CD4-positive, alpha-beta T cell treated with Interleukin-17A for 1 hour (primary cell): ENCODE measurements around the gene LY6G6D.

Experiments used
- DNase-seq: peaks from one replicate; pipeline ENCODE4 v3.0.0-alpha.2; 2020

The LY6G6D gene

DNA sequence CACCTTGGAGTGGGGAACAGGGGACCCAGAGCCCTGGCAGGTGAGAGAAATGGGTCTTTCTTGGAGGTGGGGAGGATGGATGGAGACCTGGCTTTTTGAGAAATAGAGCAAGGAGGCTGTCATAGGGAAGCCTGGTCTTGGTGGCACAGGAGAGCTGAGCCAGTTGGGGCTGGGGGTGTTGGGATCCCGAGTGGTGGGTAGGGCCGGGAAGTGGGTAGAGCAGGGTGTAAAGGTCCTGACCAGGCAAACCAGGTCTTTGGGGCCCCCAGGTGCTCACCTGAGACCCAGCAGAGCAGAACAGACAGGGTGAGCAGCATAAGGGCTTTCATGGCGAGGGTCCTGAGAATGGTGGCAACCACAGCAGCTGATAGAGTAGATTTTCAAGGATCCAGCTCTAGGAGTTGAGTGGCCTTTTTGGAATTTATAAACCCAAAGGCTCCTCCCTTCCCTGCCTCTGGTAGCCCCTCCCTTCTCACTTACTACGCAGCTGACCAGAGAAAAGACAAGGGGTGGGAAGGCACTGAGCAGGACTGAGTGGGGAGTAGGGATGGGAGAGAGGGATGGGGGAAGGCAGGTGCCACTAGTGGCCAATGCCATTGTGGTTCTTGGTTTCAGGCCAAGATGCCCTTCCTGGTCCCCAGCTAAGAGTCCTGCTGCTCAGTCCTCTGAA is 6.3 kb downstream of the LY6G6D start, which contains the start of gene LY6G6C:
LY6G6C (minus strand) TSS at position 396 of the 670 bp plus-strand sequence; CDS start at position 329, 67 bp downstream.
- DNase-seq: no peak

- no peak for DNase-seq
These were observed 7.0 kb downstream of the LY6G6D start for GRCh38 chr6:31722173-31722572.

GRCh38 chr6:31723245-31723979 is 8.3 kb downstream of the LY6G6D start, which contains the start of gene MPIG6B:
TSS of gene MPIG6B (plus strand) at chr6:31723373. CDS start at chr6:31723384, 11 bp downstream.
- DNase-seq: no peak

DNA sequence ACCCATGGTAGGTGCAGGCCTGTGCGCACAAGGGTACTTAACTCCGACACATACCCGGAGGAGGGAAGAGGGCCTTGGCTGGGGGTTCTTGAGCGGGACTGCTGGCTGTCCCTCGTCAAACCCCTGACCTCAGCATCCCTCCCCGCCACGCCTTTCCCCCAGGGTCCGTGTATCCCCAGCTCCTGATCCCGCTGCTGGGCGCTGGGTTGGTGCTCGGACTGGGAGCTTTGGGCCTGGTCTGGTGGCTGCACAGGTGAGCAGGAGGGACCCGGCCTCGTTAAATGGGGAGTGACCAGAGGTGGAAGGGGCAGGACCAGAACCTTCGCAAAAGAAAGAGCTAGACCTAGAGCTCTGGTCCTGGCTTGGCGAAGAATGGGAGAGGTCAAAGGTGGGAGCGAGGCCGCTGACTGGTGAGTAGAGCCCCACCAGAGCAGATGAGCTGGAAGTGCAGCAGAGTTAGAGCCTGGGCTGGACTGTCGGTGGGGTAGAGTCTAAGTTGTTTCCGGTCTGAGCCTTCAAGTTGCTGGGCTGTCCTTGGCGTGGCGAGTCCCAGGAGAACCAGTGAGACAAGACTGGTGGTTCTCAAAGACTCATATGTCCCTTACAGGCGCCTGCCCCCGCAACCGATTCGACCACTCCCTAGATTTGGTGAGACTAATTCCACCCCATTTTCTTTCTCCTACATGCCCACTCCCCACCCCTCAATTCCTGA is 9.0 kb downstream of the LY6G6D start:
- DNase-seq: no peak

DNA sequence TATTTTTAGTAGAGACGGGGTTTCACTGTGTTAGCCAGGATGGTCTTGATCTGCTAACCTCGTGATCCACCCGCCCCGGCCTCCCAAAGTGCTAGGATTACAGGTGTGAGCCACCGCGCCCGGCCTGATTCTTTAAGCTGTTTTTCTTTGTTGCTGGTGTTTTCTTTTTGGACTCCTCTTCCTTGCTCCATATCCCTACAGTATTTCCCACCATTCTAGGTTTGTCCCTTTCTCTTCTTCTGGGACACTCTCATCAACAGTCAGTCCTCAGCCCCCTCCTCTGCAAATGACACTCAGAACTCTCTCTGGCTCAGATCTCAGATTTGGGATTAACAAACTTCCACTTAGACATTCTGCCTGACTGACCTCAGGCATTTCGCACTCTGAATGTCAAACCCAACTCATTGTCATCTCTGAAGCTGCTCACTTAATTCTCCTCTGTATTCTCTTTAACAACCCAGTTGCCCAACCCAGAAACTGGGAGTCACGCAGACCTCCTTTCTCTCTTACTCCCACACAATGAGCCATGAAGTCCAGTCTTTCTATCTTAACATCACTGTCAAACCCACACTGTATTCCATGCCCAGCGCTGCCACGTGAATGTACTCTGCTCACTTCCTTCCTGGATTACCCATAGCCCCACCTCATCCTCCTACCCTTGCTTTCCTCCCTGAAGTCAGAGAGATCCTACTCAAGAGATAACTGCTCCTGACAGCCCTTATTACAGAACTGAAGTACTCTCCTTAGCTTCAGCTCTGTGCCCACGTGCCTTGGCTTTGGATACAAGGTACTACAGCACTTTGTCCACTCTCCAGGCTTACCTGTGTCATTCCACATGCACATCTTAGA is 10.6 kb downstream of the LY6G6D start:
- no peak for DNase-seq

GRCh38 chr6:31727034-31727716 is 12.0 kb downstream of the LY6G6D start:
- DNase-seq: no peak

DNA sequence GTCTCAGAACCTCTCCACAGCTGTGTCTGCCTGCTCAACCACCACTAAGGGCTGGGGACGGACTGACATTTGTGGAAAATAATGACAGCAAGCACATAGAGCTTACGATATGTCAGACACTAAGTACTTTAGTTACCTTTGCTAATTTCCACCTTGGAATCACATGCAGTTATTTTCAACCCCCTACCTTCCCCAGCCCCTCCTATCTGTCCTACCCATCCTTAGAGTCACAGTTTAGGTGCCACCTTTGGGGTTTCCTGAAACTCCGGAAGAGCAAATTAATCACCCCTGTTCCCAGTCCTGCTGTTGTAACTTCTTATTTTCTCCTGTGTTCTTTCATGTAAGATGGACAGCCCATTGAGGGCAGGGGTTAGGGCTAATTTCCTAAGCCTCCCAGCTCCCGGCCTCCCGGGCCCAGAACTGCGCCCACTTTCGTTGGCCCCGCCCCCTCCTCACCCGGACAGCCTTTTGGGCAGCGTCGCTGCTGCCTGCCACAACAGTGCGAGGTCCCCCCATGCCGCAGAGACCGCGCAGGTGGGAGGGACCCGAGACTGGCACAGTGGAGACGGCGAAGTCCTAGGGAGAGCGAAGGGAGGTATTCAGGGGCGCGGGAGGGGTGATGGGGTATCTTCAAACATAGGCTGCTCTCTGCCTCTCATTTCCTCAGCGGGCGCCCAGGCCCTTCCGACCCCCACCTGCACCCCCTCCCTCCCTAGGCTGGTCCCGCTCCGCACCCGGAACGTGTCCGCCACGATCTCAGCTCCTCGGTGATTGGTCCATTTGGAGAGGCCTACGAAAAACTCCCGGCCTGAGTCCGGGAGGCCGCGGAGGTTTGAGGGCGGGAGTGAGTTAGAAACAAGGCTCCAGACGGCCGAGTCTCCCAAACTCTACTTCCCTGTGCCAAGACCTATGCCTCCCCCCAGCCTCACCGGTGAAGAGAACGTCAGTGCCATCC is 12.8 kb downstream of the LY6G6D start:
- peak; percentile 28 for DNase-seq

DNA sequence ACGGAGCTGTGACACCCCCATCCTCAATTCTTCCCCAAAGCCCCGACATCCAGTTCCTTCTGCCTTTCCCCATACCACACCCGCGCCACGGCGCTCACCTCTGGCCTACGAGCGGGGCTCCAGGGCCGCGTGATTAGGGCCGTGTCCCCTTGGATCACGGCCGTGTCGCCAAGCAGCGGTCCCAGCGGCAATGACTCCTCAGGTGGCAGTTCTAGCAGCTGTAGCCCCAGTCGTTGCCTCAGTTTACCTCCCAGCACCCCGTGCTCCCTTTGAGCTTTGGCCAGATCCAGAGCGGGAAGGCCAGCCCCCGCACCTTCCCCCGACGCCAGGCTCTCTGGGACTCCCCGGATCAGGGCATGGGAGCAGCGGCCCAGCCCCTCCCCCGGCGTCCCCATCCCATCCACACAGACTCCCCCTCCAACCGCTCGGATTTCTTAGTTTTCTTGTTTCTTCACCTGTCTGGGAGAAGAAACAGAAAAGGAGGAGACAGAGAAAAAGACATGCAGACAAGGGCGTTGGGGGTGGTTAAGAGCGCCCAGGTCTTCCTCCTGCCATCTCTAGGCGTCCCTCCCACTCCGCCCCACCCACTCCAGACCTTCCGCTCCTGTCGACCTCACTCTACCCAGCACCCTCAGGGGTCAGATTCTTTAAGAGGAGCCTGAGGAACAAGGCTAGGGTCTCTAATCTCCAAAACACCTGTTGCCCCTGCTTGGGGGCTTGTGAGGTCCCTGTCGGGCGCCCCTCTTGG is 13.8 kb downstream of the LY6G6D start, which contains the start of gene DDAH2:
DDAH2 (minus strand) TSS at position 533 of the 748 bp plus-strand sequence; CDS start at position 395, 138 bp downstream.
- DNase-seq: no peak

- peak; percentile 85 for DNase-seq
These were observed 14.4 kb downstream of the LY6G6D start for GRCh38 chr6:31729515-31729978.

GRCh38 chr6:31729979-31730630 is 15.0 kb downstream of the LY6G6D start:
- DNase-seq: peak; percentile 77

DNA sequence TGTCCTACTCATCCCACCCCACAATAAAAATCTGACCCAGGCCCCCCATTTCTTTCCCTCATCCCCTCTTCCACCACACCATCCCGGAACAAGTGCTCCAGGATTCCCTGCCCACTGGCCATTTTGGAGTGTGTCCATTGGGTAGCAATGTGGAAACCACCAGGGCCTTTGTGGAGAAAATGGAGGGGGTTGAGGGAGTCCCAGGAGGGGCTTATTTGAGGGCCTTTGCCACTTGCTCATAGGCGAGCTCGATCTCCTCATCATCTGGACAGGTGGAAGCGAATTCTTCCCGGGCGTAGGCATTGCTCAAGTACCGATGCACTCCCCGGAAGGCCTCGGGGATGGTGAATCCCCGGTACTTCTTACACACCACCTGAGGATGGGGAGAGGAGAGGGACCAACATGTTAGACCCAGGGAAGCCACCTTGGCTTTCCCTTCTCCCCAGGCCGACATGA is 15.5 kb downstream of the LY6G6D start:
- DNase-seq: no peak

DNA sequence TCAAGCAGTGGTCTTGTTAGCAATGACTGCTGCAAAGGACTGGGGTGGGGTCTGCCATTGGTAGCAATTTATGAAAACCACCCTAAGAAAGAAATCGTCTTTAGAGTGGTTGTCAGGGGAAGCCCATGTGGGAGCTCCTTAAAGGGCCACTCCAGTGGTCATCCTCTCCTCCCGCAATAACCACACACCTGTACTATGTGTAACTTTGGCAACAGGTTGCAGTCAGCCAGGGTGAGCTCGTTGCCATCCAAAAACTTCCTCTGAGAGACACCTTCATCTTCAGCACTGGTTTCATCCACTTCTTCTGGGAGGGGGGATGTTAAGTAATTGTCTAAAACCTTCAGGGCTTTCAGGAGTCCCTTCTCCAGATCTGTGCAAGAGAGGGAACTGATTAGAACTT is 16.9 kb downstream of the LY6G6D start:
- no peak for DNase-seq

GRCh38 chr6:31733734-31734133 is 18.6 kb downstream of the LY6G6D start:
- no peak for DNase-seq

- DNase-seq: peak; percentile 13
These were observed 19.2 kb downstream of the LY6G6D start for GRCh38 chr6:31734247-31734820.

DNA sequence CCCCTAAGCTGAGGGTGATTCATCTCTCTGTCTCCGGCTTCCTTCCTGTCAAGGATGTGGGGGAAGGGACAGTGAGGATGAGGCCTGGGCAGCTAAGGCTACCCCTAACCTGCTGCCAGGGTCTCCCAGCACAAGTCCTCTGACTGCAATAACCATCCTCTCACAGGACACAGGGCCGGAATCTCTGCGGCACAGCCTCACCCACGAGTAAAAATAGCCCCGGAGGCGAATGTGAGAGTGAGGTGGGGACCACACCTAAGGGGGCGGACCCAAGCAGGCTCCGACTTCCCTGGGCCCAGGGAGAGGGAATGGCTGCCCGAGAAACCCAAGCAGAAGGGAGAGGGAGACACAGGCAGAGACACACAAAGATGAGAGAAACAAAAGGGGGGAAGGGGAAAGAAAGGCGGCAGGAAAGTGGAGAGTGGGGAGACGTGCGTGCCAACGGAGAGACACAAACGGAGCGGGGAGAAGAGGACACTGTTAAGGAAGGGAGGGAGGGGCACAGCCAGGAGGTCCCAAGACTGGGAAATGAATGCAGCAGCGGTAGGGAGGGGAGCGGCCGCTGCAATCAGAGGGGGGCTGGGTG is 19.8 kb downstream of the LY6G6D start:
- DNase-seq: peak; percentile 84

GRCh38 chr6:31736021-31736767 is 21.0 kb downstream of the LY6G6D start, which contains the start of gene CLIC1:
TSS of gene CLIC1 (minus strand) at chr6:31736530. CDS start at chr6:31736300, 230 bp downstream.
- peak; percentile 82 for DNase-seq

GRCh38 chr6:31736768-31737314 is 21.7 kb downstream of the LY6G6D start:
- DNase-seq: no peak
